HepG2 (cell line): ENCODE results near the gene LDB3. TPM values are rescaled to one million over a fixed set of nuclear protein-coding genes. Genes with fewer than 3 reads are reported as not detected.

Experiments used
- ATAC-seq: fragments of 200-7000 bp; cut with Tn5 transposase; 3 replicates; pipeline ENCODE4 v1.9.1; 2020; ENCODE audit warnings: mild to moderate bottlenecking, moderate library complexity
- BruUV-seq: library from RNA; stranded (reverse); fragments of 400-500 nt; replicated peaks from 2 replicates; lab custom pipeline; 2021; lab: Mats Ljungman, UMichigan
- CTCF ChIA-PET: fragments of 300-600 bp; formaldehyde crosslinking; extraction: SDS; loops from one replicate; lab custom pipeline; 2021; ENCODE audit warnings: low total read pairs, inconsistent platforms, low intra/inter-chr PET ratio; lab: Yijun Ruan, JAX
- POLR2A ChIA-PET: fragments of 350-600 bp; sonication (Branson Sonifier 250); formaldehyde crosslinking; loops from one replicate; lab custom pipeline; 2020; ENCODE audit warnings: antibody characterized with exemption, inconsistent platforms; lab: Yijun Ruan, JAX
- DNase-seq: peaks from one replicate; pipeline ENCODE4 v3.0.0-alpha.2; 2015; ENCODE audit warnings: low spot score
- FAIRE-seq: peaks from 3 replicates; lab custom pipeline; 2011; peaks lifted over from hg19 to GRCh38; lab: Jason Lieb, UNC
- H2AFZ ChIP-seq: one replicate; pipeline ENCODE4 v1.6.1; 2011; ENCODE audit warnings: low read length, inconsistent platforms
- H3K27ac ChIP-seq: fragments of 300-600 bp; 3 replicates; pipeline ENCODE4 v1.8.0; 2011; ENCODE audit warnings: mixed run types, mild to moderate bottlenecking, mixed read lengths, low read length, inconsistent platforms; ENCODE audit not compliant: insufficient read depth; ENCODE audit errors: extremely low read length
- H3K27me3 ChIP-seq, 2 experiments: fragments of 200-600 bp in 1 of 2; 2 replicates in 1 of 2; 3 replicates in 1 of 2; pipeline versions ENCODE4 v1.6.0 to v1.8.0; 2011; ENCODE audit warnings: low read length in 2 of 2, mild to moderate bottlenecking in 2 of 2, moderate library complexity in 2 of 2, inconsistent platforms in 1 of 2; ENCODE audit not compliant: insufficient read depth in 2 of 2, control insufficient read depth in 1 of 2
- H3K36me3 ChIP-seq, 2 experiments: fragments of 200-600 bp in 1 of 2; replicated peaks in 1 of 2; 2 replicates in 1 of 2; 3 replicates in 1 of 2; pipeline versions ENCODE4 v1.5.1 to v1.8.0; 2011; ENCODE audit warnings: low read length in 2 of 2, inconsistent platforms in 1 of 2; ENCODE audit not compliant: insufficient read depth in 2 of 2, control insufficient read depth in 1 of 2
- H3K4me1 ChIP-seq: 2 replicates; pipeline ENCODE4 v1.5.1; 2012; ENCODE audit warnings: low read length, inconsistent platforms; ENCODE audit not compliant: insufficient read depth
- H3K4me2 ChIP-seq: 2 replicates; pipeline ENCODE4 v1.6.0; 2011; ENCODE audit warnings: low read depth, low read length, inconsistent platforms
- H3K4me3 ChIP-seq, 3 experiments: fragments of 200-600 bp in 1 of 3; sonication (generic), shearing (Covaris generic) in 1 of 3; replicated peaks in 1 of 3; 2 replicates each; pipeline ENCODE4 v1.5.1; 2011 to 2016; ENCODE audit warnings: low read length in 3 of 3, inconsistent platforms in 2 of 3, low read depth in 2 of 3, mild to moderate bottlenecking in 2 of 3, control low read depth in 1 of 3, mixed read lengths in 1 of 3; ENCODE audit not compliant: insufficient read depth in 1 of 3
- H3K79me2 ChIP-seq: one replicate; pipeline ENCODE4 v1.6.1; 2011; ENCODE audit warnings: low read length, inconsistent platforms; ENCODE audit not compliant: insufficient read depth
- H3K9ac ChIP-seq: 2 replicates; pipeline ENCODE4 v1.6.0; 2011; ENCODE audit warnings: mild to moderate bottlenecking, low read depth, low read length, inconsistent platforms; ENCODE audit not compliant: insufficient read depth
- H3K9me3 ChIP-seq: 2 replicates; pipeline ENCODE4 v1.5.1; 2012; ENCODE audit warnings: mild to moderate bottlenecking, low read length
- H4K20me1 ChIP-seq: 2 replicates; pipeline ENCODE4 v1.6.0; 2011; ENCODE audit warnings: inconsistent platforms, mild to moderate bottlenecking, low read length, moderate library complexity; ENCODE audit not compliant: insufficient read depth
- ATF7 ChIP-seq, 2 experiments: fragments of 450-650 bp in 1 of 2; sonication (generic) in 1 of 2; formaldehyde crosslinking in 1 of 2; IDR thresholded peaks; 2 replicates each; pipeline versions ENCODE4 v1.4.0 to v1.6.1; 2016 to 2020; ENCODE audit warnings: antibody characterized with exemption in 1 of 2, mild to moderate bottlenecking in 1 of 2, missing genetic modification reagents in 1 of 2
- JUNB ChIP-seq: sonication (generic); formaldehyde crosslinking; IDR thresholded peaks from 2 replicates; pipeline ENCODE4 v1.8.0; 2022; ENCODE audit warnings: missing genetic modification reagents, mild to moderate bottlenecking, borderline replicate concordance
- MAZ ChIP-seq, 2 experiments: sonication (generic) in 1 of 2; formaldehyde crosslinking in 1 of 2; IDR thresholded peaks; 2 replicates each; pipeline versions ENCODE4 v1.5.0 to v1.6.1; 2012 to 2020; ENCODE audit warnings: low read depth in 2 of 2, mild to moderate bottlenecking in 2 of 2, borderline replicate concordance in 1 of 2, improper control_type of control experiment in 1 of 2, low read length in 1 of 2, missing genetic modification reagents in 1 of 2, moderate library complexity in 1 of 2
- RAD51 ChIP-seq: fragments of 450-650 bp; IDR thresholded peaks from 2 replicates; pipeline ENCODE4 v1.6.1; 2016; ENCODE audit warnings: borderline replicate concordance
- TMF1 ChIP-seq: sonication (generic); formaldehyde crosslinking; IDR thresholded peaks from 2 replicates; pipeline ENCODE4 v1.8.1; 2022; ENCODE audit warnings: low read depth, missing genetic modification reagents
- ZFP36L1 ChIP-seq: sonication (generic); formaldehyde crosslinking; IDR thresholded peaks from 2 replicates; pipeline ENCODE4 v1.8.0; 2022; ENCODE audit warnings: mild to moderate bottlenecking, missing genetic modification reagents, moderate library complexity
- ZFYVE20 ChIP-seq: sonication (generic); formaldehyde crosslinking; IDR thresholded peaks from 2 replicates; pipeline ENCODE4 v1.8.0; 2023; ENCODE audit warnings: low read depth, mild to moderate bottlenecking, moderate library complexity, missing genetic modification reagents, borderline replicate concordance
- ZNF124 ChIP-seq: sonication (generic); formaldehyde crosslinking; IDR thresholded peaks from 2 replicates; pipeline ENCODE4 v1.4.0; 2020; ENCODE audit warnings: missing genetic modification reagents
- ZNF160 ChIP-seq: sonication (generic); formaldehyde crosslinking; IDR thresholded peaks from 2 replicates; pipeline ENCODE4 v1.8.0; 2022; ENCODE audit warnings: mild to moderate bottlenecking, inconsistent platforms, missing genetic modification reagents
- ZNF552 ChIP-seq: sonication (generic); formaldehyde crosslinking; IDR thresholded peaks from 2 replicates; pipeline ENCODE4 v1.9.0; 2022; ENCODE audit warnings: missing genetic modification reagents, mild to moderate bottlenecking, borderline replicate concordance
- ZNF557 ChIP-seq: sonication (generic); formaldehyde crosslinking; IDR thresholded peaks from 2 replicates; pipeline ENCODE4 v1.4.0; 2020; ENCODE audit warnings: missing genetic modification reagents
- ZNF83 ChIP-seq: sonication (generic); formaldehyde crosslinking; IDR thresholded peaks from 2 replicates; pipeline ENCODE4 v1.4.0; 2020; ENCODE audit warnings: missing genetic modification reagents, mild to moderate bottlenecking, borderline replicate concordance
- ZNF841 ChIP-seq: sonication (generic); formaldehyde crosslinking; IDR thresholded peaks from 2 replicates; pipeline ENCODE4 v1.8.1; 2023; ENCODE audit warnings: missing genetic modification reagents, borderline replicate concordance
- WGBS: methylation state at CpG from one replicate; pipeline ENCODE4 v1.1.6; 2017; ENCODE audit warnings: low lambda C conversion rate; 5-methylcytosine and 5-hydroxymethylcytosine counted together
- in situ Hi-C: cut with HindIII; loops from 2 replicates; pipeline ENCODE4 v1.10.0; 2017; ENCODE audit warnings: low pct_unique_long_range_greater_than_20kb; ENCODE audit not compliant: extremely low pct_ligation_motif_present
- intact Hi-C: fragments of 100-400 bp; cut with micrococcal nuclease; formaldehyde crosslinking; loops from one replicate; pipeline ENCODE4 v1.10.0; 2022; ENCODE audit not compliant: unreplicated experiment
- polyA plus RNA-seq, 8 experiments: library from polyadenylated mRNA; depleted of rRNA in 3 of 8; stranded (reverse) in 7 of 8; unstranded in 1 of 8; fragments of >200 nt; fragmentation: Illumina TruSeq in 4 of 8; extraction: Trizol in 4 of 8; gene quantifications; 2 replicates each; pipeline versions ENCODE4 v1.2.1 to v1.2.3, GENCODE V29; 2011 to 2016; ENCODE audit warnings: low read depth in 4 of 8, missing spikeins in 1 of 8, mixed read lengths in 1 of 8; ENCODE audit not compliant: insufficient read depth in 1 of 8
- total RNA-seq, 5 experiments: library from RNA; depleted of rRNA; stranded (reverse); fragments of >200 nt; fragmentation: Illumina TruSeq; extraction: Trizol; gene quantifications; 2 replicates each; pipeline ENCODE4 v1.2.3, GENCODE V29; 2016; ENCODE audit warnings: low read depth in 1 of 5
- TF ChIP-seq, protein P1 (sequence below): IDR thresholded peaks from 2 replicates; pipeline ENCODE4 v1.6.1; 2012; ENCODE audit warnings: inconsistent platforms
- TF ChIP-seq, protein P2 (sequence below): sonication (generic); formaldehyde crosslinking; IDR thresholded peaks from 2 replicates; pipeline ENCODE4 v1.5.0; 2020; ENCODE audit warnings: mild to moderate bottlenecking, missing genetic modification reagents, borderline replicate concordance
- TF ChIP-seq, protein P3 (sequence below): sonication (generic); formaldehyde crosslinking; IDR thresholded peaks from 2 replicates; pipeline ENCODE4 v1.5.0; 2020; ENCODE audit warnings: mild to moderate bottlenecking, missing genetic modification reagents, moderate library complexity

The LDB3 gene
- total and polyA plus RNA-seq, 2 of the 13 experiments (the other 11 are each of a cell fraction or from before 2014, with no cell fraction given), result not detected

DNA sequence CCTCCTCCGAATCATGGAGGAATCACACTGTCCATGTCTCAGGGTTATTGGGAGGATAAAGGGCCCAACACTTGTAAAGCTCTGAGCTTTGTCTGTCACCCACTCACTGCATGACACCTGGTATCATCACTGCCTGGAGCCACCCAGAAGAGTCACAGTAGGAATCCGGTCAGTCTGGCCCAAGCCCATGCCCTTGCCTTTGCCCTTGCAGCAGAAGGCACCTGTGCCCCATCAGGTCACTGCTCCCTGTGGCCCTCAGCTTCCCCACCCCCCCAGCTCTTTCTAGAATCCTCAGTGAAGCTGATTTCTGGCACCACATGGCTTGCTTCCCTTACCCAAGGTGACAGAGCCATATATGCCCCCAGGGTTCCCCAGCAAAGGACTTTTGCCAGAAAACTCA lies 14.4 kb downstream of the LDB3 start:
- no peak overlapping the region for H3K4me2 ChIP-seq
- 50% methylated on average over 1 of the region's 2 CpGs for WGBS
- intact Hi-C loops, result loop anchor here (5.0 kb wide), 1 partner anchor 90 kb away; no protein-coding TSS in a partner anchor

DNA sequence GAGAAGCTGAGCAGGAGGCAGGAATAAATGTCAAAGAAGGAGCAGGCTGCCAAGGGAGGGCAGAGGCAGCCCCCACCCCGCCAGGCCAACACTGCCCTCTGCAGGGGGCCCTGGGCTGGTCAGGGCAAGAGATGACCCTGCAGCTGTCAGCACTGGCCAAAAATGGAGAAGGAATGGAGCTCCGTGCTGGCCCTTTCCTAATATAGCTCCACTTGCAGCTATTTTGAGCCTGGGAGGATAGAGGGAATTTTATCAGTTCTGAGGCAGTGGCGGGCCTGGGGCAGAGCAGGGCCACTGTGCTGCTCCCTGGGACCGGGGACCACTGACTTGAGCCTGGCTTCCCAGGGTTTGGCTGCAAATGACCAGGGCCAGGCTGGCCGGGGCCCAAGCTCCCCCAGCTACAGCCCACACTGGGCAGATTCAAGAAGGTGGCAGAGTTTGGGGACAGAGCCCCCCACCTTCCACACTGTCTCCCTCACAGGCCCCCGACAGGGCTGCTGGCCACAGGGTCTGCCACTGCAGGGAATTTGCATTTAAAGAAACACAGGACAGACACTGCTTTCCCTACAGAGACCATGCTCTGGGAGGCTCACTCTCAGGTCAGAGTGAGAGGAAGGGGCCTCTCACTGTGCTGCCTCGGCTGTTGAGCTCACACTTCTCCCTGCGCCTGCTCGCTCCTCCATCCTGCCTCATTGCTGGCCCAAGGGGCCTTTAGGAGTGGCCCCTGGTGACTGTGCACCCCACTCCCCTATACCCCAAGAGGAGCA lies 16.2 kb downstream of the LDB3 start:
- Histone ChIP-seq H3K9me3 (no peaks in the 10 kb centered on the region), H3K36me3 (no peaks in the 10 kb centered on the region), H3K27me3 (peaks cover 12 to 51% of the 10 kb centered on the region in 2 experiments; a peak in 4 of 5 replicates), H3K9ac (no peak overlapping the region), H3K4me3 (no peak overlapping the region), H2AFZ (no peak overlapping the region), H3K4me1 (no peaks in the 10 kb centered on the region), H3K4me2 (no peak overlapping the region), H4K20me1 (no peaks in the 10 kb centered on the region), H3K27ac (no peak overlapping the region), H3K79me2 (no peaks in the 10 kb centered on the region)
- no TSS peak for BruUV-seq
- POLR2A ChIA-PET, result no interaction called here
- no peak for FAIRE-seq
- CTCF ChIA-PET, result no interaction called here
- DNase-seq, result no peak
- in situ Hi-C loops, result no loop called here
- intact Hi-C loops, result loop anchor here (5.0 kb wide), 1 partner anchor 92 kb away; no protein-coding TSS in a partner anchor
- 18% methylated on average over 8 of the region's 9 CpGs for WGBS
- peak; percentile 66 for ATAC-seq
- no peak for TF ChIP-seq ZNF83
- no peak for TF ChIP-seq ZFP36L1 (CRISPR knock-in tag)
- TF ChIP-seq, protein P1, sequence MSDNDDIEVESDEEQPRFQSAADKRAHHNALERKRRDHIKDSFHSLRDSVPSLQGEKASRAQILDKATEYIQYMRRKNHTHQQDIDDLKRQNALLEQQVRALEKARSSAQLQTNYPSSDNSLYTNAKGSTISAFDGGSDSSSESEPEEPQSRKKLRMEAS, result no peak
- TF ChIP-seq ATF7 (IDR thresholded peaks at IDR 0.05), result no peak
- TF ChIP-seq ATF7 (CRISPR knock-in tag; IDR thresholded peaks at IDR 0.05), result no peak
- no peak for TF ChIP-seq ZNF552 (CRISPR knock-in tag)
- TF ChIP-seq, protein P2, sequence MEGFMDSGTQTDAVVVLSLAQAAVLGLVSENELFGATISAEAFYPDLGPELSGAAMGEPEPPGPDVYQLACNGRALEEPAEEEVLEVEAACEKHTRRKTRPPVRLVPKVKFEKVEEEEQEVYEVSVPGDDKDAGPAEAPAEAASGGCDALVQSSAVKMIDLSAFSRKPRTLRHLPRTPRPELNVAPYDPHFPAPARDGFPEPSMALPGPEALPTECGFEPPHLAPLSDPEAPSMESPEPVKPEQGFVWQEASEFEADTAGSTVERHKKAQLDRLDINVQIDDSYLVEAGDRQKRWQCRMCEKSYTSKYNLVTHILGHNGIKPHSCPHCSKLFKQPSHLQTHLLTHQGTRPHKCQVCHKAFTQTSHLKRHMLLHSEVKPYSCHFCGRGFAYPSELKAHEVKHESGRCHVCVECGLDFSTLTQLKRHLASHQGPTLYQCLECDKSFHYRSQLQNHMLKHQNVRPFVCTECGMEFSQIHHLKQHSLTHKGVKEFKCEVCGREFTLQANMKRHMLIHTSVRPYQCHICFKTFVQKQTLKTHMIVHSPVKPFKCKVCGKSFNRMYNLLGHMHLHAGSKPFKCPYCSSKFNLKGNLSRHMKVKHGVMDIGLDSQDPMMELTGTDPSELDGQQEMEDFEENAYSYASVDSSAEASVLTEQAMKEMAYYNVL (CRISPR knock-in tag), result no peak
- TF ChIP-seq, protein P3, sequence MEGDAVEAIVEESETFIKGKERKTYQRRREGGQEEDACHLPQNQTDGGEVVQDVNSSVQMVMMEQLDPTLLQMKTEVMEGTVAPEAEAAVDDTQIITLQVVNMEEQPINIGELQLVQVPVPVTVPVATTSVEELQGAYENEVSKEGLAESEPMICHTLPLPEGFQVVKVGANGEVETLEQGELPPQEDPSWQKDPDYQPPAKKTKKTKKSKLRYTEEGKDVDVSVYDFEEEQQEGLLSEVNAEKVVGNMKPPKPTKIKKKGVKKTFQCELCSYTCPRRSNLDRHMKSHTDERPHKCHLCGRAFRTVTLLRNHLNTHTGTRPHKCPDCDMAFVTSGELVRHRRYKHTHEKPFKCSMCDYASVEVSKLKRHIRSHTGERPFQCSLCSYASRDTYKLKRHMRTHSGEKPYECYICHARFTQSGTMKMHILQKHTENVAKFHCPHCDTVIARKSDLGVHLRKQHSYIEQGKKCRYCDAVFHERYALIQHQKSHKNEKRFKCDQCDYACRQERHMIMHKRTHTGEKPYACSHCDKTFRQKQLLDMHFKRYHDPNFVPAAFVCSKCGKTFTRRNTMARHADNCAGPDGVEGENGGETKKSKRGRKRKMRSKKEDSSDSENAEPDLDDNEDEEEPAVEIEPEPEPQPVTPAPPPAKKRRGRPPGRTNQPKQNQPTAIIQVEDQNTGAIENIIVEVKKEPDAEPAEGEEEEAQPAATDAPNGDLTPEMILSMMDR, result peak; percentile 75
- TF ChIP-seq MAZ (IDR thresholded peaks at IDR 0.05; ENCODE audit: borderline replicate concordance, low read depth, low read length), result peak; percentile 65; the same call in 1 of the 2 replicates
- TF ChIP-seq MAZ (CRISPR knock-in tag; IDR thresholded peaks at IDR 0.05; ENCODE audit: low read depth), result no peak

More for the DNA sequence above, 14.4 kb downstream of the LDB3 start:
- ChIA-PET POLR2A (no interaction called here), CTCF (no interaction called here)
- H3K9me3 ChIP-seq, result no peaks in the 10 kb centered on the region
- DNase-seq (no peak), ATAC-seq (no peak), FAIRE-seq (no peak)
- TF ChIP-seq ZNF557 (CRISPR knock-in tag) (no peak), ZFYVE20 (CRISPR knock-in tag) (no peak), ZNF124 (no peak), TMF1 (CRISPR knock-in tag) (no peak), RAD51 (no peak), JUNB (CRISPR knock-in tag) (no peak), ZNF841 (CRISPR knock-in tag) (no peak), ZNF160 (CRISPR knock-in tag) (no peak)
- H3K36me3 ChIP-seq, result no peaks in the 10 kb centered on the region
- peaks cover 12 to 56% of the 10 kb centered on the region in 2 experiments; a peak in 4 of 5 replicates for H3K27me3 ChIP-seq
- H3K4me3 ChIP-seq, result no peak overlapping the region
- no peaks in the 10 kb centered on the region for H4K20me1 ChIP-seq
- H2AFZ ChIP-seq, result no peak overlapping the region
- in situ Hi-C loops, result no loop called here
- H3K79me2 ChIP-seq, result no peaks in the 10 kb centered on the region
- no peak overlapping the region for H3K9ac ChIP-seq
- no peaks in the 10 kb centered on the region for H3K4me1 ChIP-seq
- BruUV-seq, result no TSS peak
- H3K27ac ChIP-seq, result no peak overlapping the region
